GM12875 (cell line): ENCODE measurements around the gene KLF1.

ENCODE experiments used
- H3K4me3 ChIP-seq: one replicate; pipeline ENCODE4 v1.5.1; 2011; ENCODE audit warnings: low read depth, low read length, control low read depth
- TF ChIP-seq, protein P1 (sequence below): IDR thresholded peaks from 2 replicates; pipeline ENCODE4 v1.5.1; 2011; ENCODE audit warnings: low read depth, mild to moderate bottlenecking, control low read depth, inconsistent platforms, low read length, moderate library complexity, borderline replicate concordance; ENCODE audit not compliant: insufficient read depth

Gene KLF1

DNA sequence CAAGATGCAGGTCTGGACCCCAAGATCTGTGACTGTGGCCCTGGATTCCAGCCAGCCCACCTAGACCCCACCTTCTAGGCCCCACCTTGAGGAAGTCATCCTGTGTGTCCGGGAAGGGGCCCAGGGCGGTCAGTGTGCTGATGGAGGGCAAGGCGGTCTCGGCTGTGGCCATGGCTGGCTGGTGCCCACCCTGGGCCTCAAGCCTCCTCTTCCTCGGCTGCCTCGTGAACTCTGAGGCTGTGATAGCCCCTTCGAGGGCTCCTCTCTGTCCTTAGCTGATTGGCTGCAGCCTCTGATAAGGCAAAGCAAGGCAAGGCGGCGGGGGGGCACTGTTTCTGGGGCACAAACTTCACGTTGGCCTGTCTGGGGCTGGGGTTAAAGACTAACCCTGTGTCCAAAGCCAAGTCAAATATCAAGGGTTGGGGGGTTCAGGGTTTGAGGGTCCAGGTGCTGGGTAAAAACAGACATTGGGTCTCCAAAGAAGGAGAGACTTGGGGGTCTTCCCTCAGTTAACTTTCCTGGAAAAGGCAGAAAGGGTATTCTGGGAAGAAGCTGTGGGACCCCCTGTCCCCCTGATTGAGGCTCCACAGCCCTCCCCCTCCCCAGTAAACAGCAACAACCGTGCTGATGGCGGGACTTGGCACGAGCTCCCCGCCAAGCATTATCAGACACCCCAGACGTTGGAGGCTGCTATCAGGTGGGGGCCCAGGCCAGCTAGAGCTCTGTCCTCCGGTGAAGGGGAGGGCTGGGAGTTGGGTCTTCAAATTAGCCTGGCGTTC, at the start of gene KLF1:
Gene KLF1 (minus strand): TSS at position 233 of the 779 bp plus-strand sequence. CDS start 61 bp downstream, at position 172.
- H3K4me3 ChIP-seq, result no peak within 1 kb of the TSS
- TF ChIP-seq, protein P1, sequence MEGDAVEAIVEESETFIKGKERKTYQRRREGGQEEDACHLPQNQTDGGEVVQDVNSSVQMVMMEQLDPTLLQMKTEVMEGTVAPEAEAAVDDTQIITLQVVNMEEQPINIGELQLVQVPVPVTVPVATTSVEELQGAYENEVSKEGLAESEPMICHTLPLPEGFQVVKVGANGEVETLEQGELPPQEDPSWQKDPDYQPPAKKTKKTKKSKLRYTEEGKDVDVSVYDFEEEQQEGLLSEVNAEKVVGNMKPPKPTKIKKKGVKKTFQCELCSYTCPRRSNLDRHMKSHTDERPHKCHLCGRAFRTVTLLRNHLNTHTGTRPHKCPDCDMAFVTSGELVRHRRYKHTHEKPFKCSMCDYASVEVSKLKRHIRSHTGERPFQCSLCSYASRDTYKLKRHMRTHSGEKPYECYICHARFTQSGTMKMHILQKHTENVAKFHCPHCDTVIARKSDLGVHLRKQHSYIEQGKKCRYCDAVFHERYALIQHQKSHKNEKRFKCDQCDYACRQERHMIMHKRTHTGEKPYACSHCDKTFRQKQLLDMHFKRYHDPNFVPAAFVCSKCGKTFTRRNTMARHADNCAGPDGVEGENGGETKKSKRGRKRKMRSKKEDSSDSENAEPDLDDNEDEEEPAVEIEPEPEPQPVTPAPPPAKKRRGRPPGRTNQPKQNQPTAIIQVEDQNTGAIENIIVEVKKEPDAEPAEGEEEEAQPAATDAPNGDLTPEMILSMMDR, result no peak

DNA sequence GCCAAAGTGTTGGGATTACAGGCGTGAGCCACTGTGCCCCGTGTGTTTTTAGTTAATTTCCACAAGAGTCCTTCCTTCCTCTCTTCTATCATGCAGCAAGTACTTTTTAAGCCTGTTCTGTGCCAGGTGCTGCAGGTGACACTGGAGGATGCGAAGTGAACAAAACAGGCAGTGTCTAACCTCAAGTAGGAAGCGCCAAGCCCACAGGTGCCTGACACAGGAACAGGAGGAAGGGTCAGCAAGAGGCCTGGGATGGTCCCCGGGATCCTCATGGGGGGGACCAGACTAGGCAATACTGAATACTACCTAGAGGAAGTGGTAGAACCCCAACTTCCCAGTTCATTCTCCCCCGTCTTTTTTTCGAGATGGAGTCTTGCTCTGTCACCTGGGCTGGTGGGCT, 49.6 kb upstream of the KLF1 start:
- TF ChIP-seq, protein P1, result no peak
- no peak overlapping the region for H3K4me3 ChIP-seq

DNA sequence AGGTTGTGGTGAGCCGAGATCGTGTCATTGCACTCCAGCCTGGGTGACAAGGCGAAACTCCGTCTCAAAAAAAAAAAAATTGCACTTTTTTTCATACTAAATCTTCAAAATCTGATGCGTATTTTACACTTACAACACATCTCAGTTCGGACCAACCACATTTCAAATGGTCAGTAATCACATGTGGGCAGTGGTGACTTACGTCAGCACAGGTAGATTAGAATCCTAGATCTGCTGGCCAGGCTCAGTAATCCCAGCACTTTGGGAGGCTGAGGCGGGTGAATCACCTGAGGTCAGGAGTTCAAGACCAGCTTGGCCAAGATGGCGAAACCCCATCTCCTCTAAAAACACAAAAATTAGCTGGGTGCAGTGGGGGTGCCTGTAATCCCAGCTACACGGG, 48.1 kb upstream of the KLF1 start:
- no peak overlapping the region for H3K4me3 ChIP-seq

DNA sequence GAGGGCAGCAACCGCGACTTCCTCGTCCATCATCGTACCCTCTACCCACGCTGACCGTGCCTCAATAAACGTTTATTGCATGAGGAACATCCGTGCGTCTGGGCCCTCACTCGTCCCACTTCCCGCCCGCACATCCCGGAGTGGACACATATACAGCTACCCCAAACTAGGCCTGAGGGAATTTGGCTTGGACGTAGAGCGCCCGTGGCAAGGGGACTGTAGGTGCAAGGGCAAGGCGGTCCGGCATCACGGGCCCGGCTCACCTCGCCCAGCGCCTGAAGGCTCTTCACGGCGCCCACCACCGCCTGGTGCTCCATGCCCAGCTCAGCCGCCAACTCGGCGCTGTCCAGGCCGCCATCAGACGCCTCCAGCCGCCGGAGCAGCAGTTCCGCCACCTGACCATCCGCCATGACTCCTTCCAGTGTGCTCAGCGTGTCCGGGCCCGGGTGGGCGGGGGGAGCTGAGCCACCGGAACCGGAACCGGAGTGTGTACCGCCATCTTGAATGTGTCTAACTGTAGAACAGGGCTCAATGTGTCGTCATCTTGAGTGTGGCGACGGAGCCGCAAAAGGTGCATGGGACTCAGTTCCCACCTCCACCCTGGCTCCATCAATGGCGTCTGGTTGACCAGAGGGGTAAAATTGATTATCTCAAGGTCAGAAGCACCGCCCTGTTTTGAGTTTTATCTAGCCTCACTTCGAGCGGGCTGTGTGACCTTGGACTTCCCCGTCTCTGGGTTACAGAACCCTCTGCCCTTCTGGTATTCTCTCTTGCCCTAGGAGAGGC, 46.5 kb upstream of the KLF1 start, which contains the start of gene FARSA:
Gene FARSA (minus strand): TSS at position 425 of the 786 bp plus-strand sequence. CDS start 15 bp downstream, at position 410.
- TF ChIP-seq, protein P1, result no peak
- peak within 1 kb of the TSS; percentile 90 for H3K4me3 ChIP-seq

More for the DNA sequence above, 48.1 kb upstream of the KLF1 start:
- TF ChIP-seq, protein P1, result no peak

DNA sequence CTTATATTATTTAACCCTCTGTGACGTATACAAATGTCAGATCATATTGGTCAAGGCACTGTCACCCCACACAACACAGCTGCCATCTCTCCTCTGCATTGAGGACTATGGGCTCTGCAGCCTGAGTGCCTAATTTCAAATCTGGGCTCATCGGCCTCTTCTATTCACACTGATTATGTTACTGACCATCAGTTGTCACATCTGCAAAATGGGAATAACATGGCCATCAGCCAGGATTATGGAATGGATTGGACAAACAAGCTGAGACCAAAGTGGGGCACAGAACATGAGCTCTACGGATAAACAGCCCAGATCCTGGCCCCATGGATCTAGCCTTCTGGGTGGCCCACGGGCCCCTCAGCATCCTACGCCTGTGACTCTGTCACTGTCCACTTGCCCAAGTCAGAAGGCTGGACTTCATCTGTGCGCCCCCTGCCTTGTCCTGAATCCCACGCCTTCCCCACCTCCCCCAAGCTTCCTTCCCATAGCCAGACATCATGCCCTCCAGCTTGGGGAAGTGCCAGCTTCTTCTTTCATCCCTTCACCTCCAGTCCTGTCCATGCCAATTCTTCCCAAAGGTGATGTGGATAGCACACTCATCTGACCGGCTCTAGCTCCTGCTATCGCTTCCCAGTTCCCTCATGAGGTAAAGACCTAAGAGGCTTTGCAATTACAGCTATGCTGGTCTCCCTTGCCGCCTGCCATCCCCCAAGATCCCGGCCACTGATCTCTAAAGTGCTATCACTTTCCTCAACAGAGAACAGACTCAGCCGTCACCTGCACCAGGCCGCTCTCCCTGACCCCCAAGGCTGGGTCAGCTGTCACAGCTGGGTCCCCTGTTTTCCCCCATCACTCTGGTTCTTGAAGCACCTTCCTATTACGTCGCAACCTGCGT, 45.6 kb upstream of the KLF1 start:
- H3K4me3 ChIP-seq, result peak overlapping the region; percentile 90
- TF ChIP-seq, protein P1, result no peak

DNA sequence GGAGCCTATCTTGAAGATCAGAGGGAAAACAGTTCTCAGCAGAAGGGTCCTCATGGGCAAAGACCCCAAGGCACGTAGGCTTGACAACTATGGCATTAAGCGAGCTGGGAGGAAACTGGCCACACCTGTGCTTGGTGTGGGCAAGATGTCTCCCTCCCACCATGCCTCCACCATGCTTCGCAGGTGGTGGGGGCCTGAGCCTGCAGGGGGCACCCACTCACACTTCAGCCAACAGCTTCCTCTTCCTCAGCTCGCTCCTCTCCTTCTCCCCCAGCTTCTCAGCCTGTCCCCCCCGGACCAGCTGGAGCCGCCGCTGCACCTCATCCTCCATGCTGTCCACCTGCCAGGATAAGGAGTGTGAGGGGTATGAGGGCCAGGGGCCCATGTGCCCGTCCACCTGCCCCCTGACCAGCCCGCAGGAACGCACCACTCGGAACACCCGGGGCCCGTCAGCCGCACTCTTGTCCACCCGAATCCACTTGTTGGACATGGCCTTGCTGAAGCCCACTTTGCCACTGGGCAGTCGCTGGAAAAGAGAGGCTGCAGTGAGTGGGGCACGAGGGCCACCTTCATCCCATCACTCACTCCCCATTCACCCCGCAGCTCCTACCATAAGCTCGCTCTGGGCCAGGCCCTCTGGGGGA, 43.1 kb upstream of the KLF1 start:
- no peak overlapping the region for H3K4me3 ChIP-seq
- TF ChIP-seq, protein P1, result no peak
